ENCODE data around the gene CREBL2.
"Not testable (repeated sequence)": the region's sequence is repeated elsewhere in the genome, so short reads cannot be mapped to it uniquely, and the experiment has no call there.

The CREBL2 gene

DNA sequence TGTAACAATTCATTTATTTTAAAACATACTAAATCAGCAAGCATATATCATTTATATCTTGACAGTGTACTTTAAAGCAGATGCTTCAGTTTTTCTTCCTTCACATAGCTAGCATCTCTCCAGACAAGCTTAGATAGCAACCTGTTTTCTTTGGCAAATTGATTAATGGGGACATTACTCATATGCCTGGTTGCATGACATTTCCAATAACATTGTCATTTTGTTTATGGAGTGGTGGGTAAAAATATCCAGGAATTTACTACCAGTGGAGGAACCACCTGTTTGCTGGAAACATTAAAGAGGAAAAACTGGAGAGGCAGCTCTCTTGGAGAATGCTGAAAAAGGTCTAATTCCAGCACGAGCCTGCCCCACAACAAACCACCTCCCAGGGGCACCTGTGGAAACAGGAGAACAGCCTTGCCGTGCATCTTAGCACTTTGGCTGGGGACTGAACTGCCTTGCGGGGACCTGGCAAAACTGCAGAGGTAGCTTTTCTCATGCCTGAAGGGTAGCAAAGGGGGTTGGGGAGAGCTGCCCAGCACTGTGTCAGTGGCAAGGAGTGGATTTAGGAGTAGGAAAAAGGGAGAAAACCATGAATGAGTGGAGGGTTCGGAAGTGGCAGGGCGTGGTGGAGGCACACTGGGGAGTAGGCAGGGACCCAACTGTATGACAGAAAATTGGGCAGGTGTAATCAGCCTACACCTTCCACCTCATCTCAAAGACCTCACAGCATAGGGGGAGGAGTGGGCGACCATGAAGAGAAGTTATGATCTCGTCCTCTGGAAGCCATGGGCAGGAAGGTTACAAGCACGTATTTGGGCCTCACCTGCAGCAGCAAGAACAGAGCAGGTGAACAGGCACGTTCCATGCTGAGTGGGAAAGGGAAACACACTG, 11.7 kb upstream of the CREBL2 start:
- DNase-seq, result no peak

DNA sequence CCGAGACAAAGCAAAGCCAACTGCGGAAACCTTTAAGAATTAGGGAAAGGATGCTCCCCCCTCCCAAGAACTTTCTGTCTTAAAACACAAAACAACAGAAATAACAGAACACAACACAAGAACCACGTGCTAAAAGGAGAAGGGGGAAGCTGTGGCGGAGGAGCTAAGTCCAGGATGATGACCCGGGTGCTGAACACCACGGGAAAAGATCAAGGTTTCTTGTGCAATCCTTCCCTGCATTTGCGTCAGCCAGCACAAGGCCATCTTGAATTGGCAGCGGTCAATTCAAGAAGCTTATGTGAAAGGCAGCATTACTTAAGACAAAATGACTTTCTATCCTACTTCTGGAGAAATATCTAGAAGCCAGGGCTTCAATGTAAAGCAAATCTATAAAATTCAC, 11.0 kb upstream of the CREBL2 start:
- no peak for DNase-seq

DNA sequence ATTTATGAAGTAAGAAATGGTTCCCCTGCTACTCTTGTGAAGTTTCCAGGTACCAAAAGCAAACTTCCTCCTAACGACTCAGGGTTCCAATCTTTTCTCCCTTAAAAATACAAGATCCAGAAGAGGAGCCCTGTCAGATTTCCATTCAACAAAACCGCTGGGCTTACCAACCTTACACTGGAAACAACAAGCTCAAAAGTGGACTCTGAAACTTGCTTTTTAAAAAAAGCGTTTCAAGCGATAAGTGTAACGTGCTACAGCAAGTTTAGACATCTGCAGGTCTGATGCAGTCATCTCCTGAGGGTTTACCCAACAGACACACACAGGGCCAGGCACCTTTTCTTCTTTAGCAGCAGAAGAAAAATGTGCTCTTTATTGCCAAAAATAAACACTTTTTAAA, 6.9 kb upstream of the CREBL2 start:
- DNase-seq, result no peak

DNA sequence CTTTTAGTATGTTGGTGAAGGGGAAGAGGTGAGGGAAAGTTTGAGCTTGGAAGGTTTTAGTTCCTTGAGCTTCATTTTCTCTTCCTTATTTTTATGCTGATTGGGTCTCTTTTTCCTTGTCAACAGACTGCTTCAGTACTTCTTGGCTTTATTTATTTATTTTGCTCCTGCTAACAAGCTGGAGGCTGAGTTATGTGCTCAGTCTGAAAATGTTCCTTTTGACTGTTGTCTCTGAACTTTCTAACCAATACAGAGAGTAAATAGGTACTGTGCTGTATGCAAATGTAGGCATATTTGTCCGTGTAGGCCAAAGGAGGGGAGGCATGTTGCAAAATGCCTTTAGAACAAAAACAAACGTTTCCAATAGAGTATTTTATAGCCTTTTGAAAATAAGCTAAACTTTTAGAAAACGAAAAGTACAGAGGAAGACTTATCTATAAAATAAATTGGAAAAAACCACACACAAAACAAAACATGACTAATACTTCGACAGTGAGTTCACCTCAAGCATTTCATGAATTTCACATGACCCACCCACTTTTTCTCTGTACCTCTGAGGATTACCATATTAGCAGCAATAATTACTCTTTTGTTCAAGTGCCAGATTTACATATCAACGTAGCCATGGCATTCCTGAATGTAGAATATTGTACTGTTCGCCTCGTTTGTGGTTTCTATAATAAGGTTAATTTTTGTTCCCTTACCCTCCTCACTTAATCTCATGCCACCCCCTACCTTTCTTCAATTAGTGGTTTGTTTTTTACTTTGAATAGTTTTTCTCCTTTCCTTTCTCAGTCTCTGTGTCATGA, 4.7 kb upstream of the CREBL2 start:
- no peak for DNase-seq

DNA sequence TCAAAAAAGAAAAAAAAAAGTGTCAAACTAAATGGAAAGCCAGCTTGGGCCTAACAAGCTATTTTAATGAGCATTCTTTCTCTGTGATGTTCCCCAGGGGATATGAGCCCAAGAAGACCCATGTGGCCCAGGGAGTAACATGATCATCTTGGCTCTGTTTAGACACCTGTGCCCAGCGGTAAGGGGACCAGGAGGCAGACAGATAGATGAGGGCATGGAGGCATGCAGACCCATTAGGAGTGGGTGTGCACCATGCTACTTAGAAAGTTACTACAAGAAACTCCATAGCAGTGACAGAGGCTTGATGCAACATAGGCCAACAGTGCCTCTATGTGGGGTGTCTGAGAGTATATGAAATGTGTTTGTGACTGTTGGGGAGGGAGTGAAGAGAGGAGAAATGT, 3.1 kb upstream of the CREBL2 start:
- no peak for DNase-seq

DNA sequence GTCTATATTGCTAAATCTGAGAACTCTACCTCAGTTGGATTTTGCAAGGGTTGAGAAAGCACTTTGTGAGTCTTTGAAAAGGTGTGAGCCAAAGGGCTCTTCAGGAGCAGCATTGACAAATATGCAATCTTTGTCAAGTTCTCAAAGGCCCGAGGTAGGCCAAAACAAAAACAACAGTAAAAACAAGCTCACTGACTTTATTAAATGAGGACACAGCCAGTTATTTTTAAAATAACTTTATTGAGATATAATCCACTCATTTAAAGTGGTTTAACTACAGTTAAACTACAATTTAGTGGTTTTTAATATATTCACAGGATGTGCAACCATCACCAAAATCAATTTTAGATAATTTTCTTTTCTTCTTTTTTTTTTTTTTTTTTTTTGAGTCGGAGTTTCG, 2.0 kb upstream of the CREBL2 start:
- no peak for DNase-seq

DNA sequence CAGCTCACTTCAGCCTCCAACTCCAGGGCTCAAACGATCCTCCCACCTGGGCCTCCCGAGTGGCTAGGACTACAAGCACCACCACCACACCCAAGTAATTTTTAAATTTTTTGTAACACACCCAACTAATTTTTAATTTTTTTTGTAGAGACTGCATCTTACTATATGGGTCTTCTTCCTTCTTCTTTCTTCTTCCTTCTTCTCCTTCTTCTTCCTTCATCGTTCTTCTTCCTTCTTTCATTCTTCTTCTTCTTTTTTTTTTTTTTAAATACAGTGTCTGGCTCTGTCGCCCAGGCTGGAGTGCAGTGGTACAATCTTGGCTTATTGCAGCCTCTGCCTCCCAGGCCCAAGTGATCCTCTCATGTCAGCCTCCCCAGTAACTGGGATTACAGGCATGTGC, 965 bp upstream of the CREBL2 start:
- no peak for DNase-seq

DNA sequence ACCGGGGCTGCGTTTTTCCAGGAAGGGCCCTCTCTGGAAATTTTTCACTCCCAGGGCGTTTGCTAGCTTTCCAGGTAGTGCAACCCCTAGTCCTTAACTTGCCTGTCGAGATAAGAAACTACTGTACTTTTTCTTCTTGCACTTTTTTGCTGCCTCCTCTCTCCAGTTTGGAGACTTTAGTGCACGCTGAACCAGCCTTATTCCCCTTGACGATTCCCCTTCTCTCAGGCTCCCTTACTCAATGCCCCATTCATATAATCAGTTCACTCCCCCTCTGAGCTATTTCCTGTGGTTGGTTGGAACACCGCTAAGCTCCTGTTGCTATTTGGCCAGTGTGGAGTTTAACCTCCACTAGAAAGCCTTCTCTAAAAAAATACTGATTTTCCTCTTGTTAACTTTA, 682 bp downstream of the CREBL2 start:
- no peak for DNase-seq

DNA sequence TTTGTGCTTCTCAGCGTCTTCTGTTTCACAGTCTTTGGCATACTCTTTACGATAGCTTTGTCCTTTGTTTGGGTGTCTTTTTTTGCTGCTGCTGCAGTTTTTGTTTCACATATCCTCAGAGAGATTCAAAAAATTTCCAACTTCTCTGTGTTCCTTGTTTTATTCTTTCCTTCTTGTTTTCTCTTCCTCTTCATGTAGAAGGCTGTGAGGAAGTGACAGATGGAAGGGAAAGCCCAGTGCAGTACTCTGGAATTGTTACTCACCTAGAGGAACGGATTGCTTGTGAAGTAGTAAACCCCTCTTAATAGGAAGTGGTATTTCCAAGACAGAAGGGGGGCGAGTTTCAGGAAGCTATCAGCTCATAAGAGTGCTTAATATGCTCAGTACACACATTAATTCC, 1.7 kb downstream of the CREBL2 start:
- DNase-seq, result no peak

DNA sequence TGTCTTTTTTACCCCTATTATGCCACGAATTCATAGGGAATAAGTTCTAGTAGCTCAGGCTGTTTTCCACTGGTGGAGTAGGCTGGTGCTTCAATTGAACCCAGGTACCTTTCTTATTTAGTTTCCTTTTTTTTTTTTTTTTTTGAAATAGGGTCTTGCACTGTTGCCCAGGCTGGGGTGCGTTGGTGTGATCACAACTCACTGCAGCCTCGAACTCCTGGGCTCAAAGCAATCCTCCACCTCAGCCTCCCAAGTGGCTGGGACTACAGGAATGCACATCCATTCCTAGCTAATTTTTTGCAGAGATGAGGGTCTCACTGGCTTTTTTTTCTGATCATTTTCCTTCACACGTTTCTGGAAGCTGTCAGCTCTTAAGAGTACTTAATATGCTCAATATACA, 2.7 kb downstream of the CREBL2 start:
- DNase-seq, result no peak

DNA sequence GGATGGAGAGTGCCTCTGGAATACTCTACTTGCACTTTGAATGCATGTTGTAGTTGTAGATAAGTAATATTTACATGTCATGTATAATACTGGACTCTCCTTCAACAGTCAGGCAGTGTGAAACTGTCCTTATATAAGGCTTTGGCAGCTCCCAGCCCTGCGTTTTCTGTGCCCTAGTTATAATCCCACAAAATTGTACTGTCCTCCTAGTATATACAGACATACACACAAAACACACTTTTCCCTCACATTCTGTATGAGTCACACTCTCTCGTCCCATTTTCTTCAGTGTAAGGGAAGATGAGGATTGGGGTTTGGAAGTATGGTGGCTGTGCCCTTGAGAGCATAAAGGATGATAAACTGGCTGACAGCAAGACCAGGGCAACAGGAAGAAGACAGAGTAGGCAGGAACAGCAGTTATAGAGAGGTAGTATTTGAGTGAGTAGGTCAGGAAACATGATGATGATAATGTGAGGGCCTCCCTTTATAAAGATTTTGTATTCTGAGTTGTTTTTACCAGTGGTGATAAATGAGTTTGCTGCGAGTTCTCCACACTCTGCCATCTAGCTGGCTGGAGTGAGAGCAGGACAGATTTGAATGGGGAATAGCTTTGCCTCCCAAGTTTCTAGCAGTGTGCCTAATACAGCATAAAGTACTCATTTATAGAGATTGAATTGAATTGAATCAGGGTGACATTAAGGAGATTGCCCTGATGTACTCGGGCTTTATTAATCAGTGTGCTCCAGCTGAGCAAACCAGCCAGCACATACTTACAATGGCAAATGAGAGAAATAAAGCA, 5.0 kb downstream of the CREBL2 start:
- no peak for DNase-seq

DNA sequence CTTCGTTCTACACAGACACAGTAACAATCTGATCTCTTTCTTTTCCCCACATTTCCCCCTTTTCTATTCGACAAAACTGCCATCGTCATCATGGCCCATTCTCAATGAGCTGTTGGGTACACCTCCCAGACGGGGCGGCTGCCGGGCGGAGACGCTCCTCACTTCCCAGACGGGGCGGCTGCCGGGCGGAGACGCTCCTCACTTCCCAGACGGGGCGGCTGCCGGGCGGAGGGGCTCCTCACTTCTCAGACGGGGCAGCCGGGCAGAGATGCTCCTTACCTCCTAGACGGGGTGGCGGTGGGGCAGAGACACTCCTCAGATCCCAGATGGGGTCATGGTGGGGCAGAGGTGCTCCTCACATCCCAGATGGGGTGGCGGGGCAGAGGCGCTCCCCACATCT, 6.4 kb downstream of the CREBL2 start:
- DNase-seq, result not testable (repeated sequence)

DNA sequence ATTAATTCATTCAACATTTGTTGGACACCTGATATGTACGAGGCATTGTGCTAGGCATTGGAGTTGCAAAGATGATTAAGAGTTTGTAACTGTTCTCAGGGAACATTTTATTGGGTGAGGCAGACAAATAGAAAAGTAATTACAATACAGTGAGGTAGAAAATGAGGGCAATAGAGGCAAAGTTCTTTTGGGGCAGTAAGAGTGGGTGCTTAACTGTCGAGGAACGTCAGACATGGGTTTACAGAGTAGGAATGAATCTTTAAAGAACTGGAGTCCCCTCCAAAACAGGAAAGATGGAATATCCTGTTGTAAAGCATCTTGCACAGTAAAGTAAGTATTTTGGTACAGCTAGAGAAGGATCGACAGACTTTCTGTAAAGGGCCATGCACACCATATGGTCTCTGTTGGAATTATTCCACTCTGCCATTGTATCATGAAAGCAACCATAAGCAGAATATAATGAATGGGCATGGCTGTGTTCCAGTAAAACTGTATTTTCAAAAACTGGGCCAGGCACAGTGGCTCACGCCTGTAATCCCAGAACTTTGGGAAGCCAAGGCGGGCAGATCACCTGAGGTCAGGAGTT, 9.1 kb downstream of the CREBL2 start:
- DNase-seq, result no peak

DNA sequence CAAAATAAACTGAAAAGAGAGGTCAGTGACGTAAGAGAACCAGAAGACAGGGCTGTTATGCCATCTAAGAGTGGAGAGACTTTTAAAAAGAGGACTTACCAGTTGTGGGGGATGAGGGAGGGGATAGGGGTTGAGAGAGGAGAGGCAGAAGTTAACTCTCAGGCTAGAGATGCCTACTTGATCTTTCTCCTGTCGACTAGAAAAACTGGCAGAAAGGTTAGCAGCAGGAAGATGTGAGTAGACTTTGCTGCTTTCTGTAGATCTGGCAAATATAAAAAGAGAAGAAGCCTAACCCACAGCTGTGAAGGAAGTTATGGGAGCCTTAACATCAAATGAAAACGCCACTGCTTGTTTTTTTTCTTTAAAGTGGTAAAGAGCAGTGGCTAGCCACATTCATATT, 10.7 kb downstream of the CREBL2 start:
- no peak for DNase-seq

DNA sequence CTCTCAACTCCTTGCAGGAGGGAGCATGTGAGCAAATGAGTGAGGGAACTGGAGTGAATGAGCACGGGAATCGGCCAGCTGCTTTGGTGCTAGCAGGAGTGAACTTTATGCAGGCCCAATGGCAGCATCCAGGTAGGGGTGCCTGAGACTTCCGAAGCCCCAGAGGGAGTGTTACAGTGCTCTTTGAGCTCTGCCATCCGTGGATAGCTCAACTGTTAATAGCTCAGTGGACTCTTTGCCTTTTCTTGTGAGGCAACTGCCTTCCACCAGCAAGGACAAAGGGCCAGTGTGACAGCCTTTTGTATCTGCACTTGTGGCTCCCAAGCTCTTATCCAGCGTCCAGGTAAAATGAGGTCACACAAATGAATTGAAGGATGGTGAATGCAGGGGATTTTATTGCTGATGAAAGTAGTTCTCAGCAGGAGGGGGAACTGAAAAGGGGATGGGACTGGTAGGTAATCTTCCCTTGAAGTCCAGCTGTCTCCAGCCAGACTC, 12.9 kb downstream of the CREBL2 start:
- DNase-seq, result no peak

DNA sequence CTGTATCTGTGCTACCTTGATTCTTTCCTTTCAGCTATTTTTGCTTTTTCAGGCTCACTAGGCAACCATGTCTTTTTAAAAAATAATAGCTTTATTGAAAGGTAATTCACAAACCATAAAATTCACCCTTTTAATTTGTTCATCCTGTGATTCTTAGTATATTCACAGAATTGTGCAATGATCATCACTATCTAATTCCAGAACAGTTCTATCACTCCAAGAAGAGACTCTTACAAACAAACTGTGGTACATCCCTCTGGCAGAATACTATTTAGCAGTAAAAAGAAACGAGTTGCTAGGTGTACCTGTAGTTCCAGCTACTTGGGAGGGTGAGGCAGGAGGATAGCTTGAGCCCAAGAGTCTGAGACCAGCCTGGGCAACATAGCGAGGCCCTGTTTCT, 14.8 kb downstream of the CREBL2 start:
- DNase-seq, result no peak

DNA sequence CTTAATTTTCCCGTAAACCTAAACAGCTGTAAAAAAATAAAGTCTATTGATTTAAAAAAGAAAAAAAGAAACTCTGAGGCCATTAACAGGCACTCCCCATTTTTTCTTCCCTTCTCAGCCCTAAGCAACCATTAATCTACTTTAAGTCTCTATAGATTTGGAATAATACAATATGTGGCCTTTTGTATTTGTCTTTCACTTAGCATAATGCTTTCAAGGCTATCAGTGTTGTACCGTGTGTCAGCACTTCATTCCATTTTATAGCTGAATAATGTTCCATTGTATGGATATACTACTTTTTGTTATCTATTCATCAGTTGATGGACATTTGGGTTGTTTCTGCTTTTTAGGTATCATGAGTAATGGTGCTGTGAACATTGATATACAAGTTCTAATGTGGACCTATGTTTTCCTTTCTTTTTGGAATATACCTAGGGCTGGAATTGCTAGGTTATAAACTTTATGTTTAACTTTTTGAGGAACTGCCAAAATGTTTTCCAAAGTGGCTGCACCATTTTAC, 15.7 kb downstream of the CREBL2 start:
- no peak for DNase-seq

DNA sequence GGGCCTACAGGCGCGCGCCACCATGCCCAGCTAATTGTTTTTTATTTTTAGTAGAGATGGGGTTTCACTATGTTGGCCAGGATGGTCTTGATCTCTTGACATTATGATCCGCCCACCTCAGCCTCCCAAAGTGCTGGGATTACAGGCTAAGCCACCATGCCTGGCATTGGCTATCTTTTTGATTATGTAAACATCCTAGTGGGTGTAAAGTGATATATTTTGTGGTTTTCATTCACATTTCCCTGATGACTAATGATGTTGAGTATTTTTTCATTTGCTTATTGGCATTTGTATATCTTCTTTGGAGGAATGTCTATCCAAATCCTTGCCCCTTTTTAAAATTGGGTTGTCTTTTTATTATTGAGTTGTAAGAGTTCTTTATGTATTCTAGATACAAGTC, 16.3 kb downstream of the CREBL2 start:
- DNase-seq, result no peak

DNA sequence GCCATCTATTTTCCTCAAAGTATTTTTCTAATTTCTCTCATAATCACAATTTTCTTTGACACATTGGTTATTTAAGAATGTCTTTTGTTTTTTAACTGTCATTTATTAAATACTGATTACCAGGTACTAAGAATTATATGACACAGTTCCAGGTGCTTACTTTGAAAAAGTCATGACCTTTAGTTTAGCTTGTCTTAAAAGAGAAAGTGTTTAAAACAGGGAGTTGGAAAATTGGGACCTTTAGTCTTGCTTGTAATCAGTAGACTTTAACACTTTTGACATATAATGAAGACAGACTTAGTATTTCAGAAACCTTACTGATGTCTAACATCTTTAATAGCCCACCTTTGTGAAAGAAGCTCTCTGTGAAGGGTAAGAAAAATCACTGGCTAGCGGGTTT, 19.2 kb downstream of the CREBL2 start:
- DNase-seq, result no peak

DNA sequence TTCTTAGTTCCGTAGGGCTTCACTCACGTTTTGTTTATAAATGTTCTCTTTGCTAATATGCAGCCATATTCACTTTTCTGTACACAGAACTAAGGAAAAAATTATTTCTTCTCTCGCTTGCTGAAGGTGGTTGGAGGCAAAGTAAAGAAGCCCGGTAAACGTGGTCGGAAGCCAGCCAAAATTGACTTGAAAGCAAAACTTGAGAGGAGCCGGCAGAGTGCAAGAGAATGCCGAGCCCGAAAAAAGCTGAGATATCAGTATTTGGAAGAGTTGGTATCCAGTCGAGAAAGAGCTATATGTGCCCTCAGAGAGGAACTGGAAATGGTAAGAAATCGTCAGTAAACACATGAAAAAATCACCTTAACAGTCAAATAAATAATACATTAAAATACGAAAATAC, 24.0 kb downstream of the CREBL2 start:
- DNase-seq, result no peak

DNA sequence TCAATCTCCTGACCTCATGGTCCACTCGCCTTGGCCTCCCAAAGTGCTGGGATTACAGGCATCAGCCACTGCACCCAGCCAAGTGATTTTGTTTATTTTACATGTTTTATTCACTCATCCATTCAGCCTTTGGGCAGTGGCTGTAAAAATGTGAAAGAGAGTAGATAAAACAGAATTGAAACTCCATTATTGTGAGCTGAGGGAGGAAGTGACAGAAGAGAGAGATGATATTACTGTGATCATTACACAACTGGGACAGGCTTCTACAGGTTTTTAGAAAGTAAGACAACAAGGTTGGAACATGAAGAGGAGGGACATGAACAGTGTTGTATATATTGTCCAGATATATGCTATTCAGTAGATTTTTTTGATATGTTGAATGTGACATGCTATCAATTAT, 25.0 kb downstream of the CREBL2 start:
- no peak for DNase-seq

DNA sequence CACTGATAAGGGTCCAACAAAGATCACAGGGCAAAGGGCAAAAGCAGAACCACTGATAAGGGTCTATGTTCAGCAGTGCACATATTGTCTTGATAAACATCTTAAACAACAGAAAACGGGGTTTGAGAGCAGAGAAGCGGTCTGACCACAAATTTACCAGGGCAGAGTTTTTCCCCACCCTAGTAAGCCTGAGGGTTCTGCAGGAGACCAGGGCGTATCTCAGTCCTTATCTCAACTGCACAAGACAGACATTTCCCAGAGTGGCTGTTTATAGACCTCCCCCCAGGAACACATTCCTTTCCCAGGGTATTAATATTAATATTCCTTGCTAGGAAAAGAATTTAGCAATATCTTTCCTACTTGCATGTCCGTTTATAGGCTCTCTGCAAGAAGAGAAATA, 28.3 kb downstream of the CREBL2 start:
- not testable (repeated sequence) for DNase-seq

DNA sequence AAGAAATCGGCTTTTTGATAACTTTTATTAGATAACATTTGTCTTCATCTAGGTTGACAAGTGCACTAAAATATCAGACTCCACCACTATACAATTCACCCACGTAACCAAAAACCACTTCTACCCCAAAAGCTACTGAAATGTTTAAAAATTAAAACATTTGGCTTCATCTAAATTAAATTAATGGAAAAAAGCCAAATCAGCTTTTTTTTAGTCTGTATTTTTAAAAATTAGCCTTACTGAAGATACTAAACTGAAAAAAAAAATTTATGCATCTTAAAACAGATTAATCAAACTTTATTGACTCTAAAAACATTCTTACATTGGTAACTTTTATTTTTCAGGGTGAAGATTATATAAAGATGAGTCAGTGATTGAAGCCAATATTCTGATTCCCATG, 30.0 kb downstream of the CREBL2 start:
- no peak for DNase-seq

Data from stimulated activated naive CD4-positive, alpha-beta T cell treated with Interleukin-2 at 50 U/mL for 16 hours (primary cell).